NB4 (cell line): ENCODE results near the gene SNRNP48.

Experiments
- DNase-seq: peaks from one replicate; pipeline ENCODE4 v3.0.0; 2010; ENCODE audit warnings: low read depth
- H3K4me3 ChIP-seq: one replicate; pipeline ENCODE4 v1.5.1; 2011; ENCODE audit warnings: mild to moderate bottlenecking, low read depth, low read length, moderate library complexity
- CTCF ChIP-seq: IDR thresholded peaks from one replicate; pipeline ENCODE4 v1.5.1; 2012; ENCODE audit warnings: low read depth, low read length
- MAX ChIP-seq: IDR thresholded peaks from 2 replicates; pipeline ENCODE4 v1.6.1; 2011; ENCODE audit warnings: low read depth, low read length
- MYC ChIP-seq: IDR thresholded peaks from 2 replicates; pipeline ENCODE4 v1.6.1; 2011; ENCODE audit warnings: low read depth, low read length
- POLR2A ChIP-seq: IDR thresholded peaks from 2 replicates; pipeline ENCODE4 v1.6.1; 2011; ENCODE audit warnings: mild to moderate bottlenecking; ENCODE audit not compliant: insufficient read length; ENCODE audit errors: extremely low read depth

Gene SNRNP48

DNA sequence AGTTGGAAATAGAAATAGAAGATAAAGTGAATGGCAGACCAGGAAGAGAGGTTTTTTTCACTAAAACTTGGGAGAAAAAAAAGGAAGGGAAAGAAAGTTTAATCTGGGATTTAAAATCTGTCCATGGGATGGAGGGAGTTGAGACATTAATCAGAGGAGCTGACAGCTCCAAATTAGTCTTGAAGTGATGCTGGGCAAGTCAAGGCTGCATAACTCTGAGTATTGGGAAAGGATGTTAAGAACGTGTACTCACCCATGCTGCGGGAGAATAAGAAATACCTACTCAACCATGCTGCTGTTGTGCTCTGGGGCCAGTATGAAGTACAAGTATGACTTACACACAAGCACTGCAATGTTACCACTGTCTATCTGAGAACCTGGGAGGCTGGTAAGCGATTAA is 47.5 kb downstream of the SNRNP48 start:
- no peak for DNase-seq
- TF ChIP-seq CTCF (no peak), POLR2A (no peak), MYC (no peak), MAX (no peak)

DNA sequence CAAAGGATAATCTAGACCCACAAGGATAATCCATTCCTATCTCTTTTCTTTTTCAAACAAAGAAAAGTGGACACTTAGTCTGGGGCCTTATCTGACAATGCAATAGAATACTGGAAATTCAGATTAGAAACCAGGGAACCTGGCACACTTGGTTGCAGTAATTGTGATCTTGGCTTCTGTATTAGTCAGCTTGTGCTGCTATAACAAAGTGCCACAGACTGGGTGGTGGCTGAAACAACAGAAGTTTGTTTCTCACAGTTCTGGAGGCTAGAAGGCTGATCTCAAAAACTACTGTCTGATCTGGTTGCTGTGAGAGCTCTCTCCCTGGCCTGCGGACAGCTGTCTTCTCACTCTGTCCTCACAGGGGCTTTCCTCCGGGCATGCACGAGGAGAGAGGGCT is 49.4 kb downstream of the SNRNP48 start:
- no peak overlapping the region for H3K4me3 ChIP-seq
- no peak for DNase-seq
- no peak for TF ChIP-seq MAX
- TF ChIP-seq MYC: no peak
- TF ChIP-seq POLR2A: no peak
- TF ChIP-seq CTCF: no peak

More for the DNA sequence above, 47.5 kb downstream of the SNRNP48 start:
- H3K4me3 ChIP-seq: no peak overlapping the region

- TF ChIP-seq MAX (no peak), POLR2A (no peak), CTCF (no peak), MYC (no peak)
- no peak for DNase-seq
- H3K4me3 ChIP-seq: no peak overlapping the region
Observed at GRCh38 chr6:7640016-7640415, 50.0 kb downstream of the SNRNP48 start.

- no peak for DNase-seq
- no peak for TF ChIP-seq MAX
- no peak for TF ChIP-seq MYC
- no peak for TF ChIP-seq CTCF
- no peak for TF ChIP-seq POLR2A
Observed at GRCh38 chr6:7640607-7641577, 50.9 kb downstream of the SNRNP48 start.

GRCh38 chr6:7642791-7643190 is 52.8 kb downstream of the SNRNP48 start:
- no peak overlapping the region for H3K4me3 ChIP-seq
- TF ChIP-seq CTCF (no peak), MYC (no peak), POLR2A (no peak), MAX (no peak)
- no peak for DNase-seq

More at GRCh38 chr6:7640607-7641577, 50.9 kb downstream of the SNRNP48 start:
- no peak overlapping the region for H3K4me3 ChIP-seq
